HG02623 (cell line): ENCODE data around the gene PRRG2.
"Not testable (repeated sequence)": the region's sequence is repeated elsewhere in the genome, so short reads cannot be mapped to it uniquely, and the experiment has no call there.

Experiments
- ATAC-seq: cut with Tn5 transposase; IDR thresholded peaks from one replicate; pipeline ENCODE4 v1.9.1; 2021; ENCODE audit warnings: moderate library complexity; ENCODE audit not compliant: unreplicated experiment

Gene PRRG2

DNA sequence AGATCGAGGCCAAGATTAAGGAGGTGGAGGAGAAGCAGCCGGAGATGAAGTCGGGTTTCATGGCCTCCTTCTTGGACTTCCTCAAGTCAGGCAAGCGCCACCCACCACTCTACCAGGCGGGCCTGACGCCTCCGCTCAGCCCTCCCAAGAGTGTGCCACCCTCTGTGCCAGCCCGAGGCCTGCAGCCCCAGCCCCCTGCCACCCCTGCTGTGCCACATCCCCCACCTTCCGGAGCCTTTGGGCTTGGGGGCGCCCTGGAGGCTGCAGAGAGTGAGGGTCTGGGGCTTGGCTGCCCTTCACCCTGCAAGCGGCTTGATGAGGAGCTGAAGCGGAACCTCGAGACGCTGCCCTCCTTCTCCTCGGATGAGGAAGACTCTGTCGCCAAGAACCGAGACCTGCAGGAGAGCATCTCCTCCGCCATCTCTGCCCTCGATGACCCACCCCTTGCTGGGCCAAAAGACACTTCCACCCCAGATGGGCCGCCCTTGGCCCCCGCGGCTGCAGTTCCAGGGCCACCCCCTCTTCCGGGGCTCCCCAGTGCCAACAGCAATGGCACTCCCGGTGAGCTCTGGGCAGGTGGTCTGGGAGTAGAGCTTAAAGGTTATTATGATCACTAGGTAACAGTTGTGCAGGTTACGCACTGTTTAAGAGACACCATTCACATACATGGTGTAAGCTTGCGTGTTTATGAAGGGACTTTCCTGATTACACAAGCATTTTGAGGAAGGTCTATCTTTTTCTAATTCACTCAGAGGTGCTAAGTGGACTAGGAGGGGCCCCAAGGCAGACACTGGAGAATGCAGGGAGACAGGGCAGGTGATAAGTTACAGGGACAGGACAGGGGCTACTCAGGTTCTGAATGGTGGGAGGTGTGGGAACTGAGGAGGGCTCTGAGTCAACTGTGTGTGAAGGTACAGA is 18.5 kb downstream of the PRRG2 start:
- ATAC-seq: no peak

DNA sequence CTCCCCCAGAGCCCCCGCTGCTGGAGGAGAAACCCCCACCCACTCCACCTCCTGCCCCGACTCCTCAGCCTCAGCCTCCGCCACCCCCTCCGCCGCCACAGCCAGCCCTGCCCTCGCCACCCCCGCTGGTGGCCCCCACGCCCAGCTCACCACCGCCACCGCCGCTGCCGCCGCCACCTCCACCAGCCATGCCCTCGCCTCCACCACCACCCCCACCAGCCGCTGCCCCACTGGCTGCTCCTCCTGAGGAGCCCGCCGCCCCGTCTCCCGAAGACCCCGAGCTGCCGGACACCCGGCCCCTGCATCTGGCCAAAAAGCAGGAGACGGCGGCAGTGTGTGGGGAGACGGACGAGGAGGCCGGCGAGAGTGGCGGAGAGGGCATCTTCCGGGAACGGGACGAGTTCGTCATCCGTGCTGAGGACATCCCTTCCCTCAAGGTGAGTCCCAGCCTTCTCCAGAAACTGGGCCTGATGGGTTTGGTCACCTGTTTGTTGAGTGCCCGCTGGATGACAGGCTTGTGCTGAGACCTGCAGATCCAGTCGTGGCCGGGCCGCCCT is 20.4 kb downstream of the PRRG2 start:
- ATAC-seq: no peak

DNA sequence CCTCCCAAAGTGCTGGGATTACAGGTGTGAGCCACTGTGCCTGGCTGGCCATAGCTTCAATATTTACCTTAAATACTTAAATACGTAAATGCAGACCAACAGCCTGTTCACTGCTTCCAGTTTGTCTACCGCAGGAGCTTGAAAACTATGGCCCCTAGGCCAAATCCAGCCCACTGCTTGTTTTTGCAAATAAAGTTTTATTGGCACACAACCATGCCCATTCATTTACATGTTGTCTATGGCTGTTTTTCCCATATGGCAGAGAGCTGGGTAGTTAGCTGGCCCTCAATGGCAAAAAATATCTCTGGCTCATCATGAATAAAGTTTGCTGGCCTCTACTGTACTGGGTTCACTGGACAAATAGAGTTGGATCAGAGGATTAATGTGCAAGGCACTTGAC is 21.7 kb downstream of the PRRG2 start:
- ATAC-seq: no peak

DNA sequence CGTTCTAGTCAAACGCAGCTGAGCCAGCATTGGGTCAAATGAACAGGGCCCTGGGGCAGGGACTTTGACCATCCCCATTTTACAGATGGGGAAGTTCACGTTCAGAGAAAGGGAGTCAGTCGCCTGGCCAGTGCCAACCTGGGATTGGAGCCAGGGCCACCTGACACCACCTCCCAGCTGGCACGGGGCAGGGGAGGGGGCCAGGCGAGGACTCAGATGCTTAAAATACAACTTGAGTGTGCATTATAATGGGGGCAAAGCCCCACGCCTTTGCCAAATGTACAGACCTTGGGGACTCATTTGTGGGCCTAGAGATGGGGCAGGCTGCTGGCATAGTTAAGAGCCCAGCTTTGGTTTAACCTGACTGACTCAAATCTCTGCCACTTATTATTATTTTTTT is 24.5 kb downstream of the PRRG2 start:
- ATAC-seq: no peak

DNA sequence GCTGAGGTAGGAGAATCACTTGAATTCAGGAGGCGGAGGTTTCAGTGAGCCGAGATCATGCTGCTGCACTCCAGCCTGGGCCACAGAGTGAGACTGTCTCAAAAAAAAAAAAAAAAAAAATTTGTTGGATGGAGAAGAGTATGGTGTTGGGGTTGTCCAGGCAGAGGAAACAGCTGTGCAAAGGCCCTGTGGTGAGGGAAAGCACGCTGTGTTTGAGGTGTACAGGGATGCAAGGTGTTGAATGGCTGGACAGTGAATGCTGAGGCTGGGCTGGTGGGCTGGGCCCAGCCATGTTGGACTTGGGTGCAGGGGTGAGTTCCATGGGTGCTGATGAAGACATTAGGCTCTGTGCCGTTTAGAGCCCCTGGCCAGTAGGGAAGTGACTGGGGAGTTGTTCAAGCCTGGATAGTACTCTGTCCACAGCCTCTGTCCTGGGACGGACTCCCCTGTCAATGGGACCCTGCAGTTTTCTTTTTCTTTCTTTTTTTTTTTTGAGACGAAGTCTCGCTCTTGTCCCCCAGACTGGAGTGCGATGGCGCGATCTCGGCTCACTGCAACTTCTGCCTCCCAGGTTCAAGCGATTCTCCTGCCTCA is 28.5 kb downstream of the PRRG2 start:
- no peak for ATAC-seq

DNA sequence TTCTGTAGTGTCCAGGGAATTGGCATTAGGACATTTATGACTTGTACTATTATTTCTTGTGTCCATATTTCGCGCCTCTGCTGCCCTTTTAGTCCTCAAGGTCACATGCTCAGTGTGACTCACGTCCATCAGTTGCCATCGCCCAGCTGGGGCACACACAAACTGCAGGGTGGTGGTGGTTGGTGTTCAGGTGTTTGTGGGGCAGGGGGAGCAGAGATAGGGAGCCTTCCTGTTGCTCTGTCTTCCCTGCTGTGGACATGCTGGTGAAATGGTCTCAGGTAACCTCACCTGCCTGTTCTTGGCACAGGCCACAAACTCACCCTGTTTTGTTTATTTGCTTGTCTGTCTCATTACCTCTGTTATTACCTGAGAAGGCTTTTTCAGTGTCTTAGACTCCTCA is 32.3 kb downstream of the PRRG2 start:
- no peak for ATAC-seq

DNA sequence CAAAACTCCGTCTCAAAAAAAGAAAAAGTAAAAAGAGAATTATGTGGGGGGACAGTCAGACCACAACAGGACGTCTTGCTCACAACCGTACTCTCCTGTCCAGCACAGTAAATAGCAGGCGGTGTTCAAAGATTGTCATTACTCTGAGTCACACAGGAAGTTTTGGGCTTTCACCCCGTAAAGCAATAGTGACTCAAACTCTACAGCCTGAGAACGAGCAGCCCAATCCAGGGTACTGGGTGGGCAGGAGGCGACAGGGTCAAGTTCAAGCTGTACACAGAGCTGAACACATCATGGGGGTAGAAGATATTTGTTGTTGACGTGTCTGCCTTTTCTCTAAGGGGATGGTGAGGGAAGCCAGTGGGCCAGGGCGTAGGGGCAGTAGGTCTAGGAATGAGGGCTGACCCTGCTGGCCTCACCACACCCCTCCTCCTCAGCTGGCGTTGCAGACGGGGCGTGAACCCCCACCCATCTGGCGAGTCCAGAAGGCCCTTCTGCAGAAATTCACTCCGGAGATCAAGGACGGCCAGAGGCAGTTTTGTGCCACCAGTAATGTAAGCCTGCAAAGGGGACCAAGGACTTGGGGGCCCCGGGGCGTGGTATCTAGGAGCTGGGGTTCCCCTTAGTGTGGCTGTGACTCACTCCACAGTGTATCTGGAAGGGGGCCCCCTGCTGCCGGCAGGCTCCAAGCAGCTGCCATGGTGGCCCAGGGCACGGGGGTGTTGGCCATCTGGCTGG is 33.1 kb downstream of the PRRG2 start:
- ATAC-seq: no peak

DNA sequence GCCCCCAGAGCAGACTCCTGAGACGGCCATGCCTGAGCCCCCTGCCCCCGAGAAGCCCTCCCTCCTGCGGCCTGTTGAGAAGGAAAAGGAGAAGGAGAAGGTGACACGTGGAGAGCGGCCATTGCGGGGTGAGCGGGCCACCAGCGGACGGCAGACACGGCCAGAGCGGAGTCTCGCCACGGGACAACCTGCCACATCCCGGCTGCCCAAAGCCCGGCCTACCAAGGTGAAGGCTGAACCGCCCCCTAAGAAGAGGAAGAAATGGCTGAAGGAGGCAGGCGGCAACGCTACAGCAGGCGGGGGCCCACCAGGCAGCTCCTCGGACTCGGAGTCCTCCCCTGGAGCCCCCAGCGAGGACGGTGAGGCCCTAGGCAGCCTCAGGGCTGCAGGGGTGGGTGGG is 34.7 kb downstream of the PRRG2 start:
- no peak for ATAC-seq

DNA sequence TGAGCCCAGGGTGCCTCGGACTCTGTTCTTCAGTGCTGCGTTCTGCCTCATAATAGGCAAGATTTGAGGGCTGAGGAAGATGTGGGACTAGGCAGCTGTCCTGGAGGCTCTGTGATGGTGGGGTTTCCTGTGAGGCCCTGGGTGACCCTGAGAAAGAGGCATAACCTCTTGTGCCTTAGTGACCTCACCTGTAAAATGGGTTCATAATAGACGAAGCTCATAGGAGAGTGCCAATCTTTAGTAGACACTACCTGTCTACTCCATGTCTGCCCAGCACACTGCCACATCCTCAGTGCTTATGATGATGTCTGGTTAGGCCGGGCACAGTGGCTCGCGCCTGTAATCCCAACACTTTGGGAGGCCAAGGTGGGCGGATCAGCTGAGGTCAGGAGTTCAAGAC is 35.4 kb downstream of the PRRG2 start:
- ATAC-seq: no peak

DNA sequence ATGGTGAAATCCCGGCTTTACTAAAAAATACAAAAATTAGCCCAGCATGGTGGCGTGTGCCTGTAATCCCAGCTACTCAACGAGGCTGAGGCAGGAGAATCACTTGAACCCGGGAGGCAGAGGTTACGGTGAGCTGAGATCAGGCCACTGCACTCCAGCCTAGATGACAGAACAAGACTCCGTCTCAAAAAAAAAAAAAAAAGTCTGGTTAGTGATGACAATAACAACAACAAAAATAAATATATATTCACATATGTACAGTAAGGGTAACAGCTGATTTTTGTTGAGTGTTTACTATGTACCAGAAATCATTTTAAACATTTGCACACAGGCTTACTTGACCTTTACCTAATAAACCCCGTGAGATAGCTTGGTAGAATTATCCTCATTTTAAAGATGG is 35.8 kb downstream of the PRRG2 start:
- ATAC-seq: no peak

DNA sequence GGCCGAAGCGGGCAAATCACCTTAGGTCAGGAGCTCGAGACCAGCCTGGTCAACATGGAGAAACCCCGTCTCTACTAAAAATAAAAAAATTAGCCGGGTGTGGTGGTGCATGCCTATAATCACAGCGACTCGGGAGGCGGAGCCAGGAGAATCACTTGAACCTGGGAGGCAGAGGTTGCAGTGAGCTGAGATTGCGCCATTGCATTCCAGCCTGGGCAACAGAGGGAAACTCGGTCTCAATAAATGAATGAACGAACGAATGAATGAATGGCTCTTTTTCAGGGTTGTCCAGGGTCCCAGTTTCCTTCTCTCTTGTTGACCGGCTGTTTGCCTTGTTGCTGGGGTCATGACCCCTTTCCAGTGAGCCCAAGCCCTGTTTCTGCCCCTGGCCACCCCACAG is 36.7 kb downstream of the PRRG2 start:
- not testable (repeated sequence) for ATAC-seq

DNA sequence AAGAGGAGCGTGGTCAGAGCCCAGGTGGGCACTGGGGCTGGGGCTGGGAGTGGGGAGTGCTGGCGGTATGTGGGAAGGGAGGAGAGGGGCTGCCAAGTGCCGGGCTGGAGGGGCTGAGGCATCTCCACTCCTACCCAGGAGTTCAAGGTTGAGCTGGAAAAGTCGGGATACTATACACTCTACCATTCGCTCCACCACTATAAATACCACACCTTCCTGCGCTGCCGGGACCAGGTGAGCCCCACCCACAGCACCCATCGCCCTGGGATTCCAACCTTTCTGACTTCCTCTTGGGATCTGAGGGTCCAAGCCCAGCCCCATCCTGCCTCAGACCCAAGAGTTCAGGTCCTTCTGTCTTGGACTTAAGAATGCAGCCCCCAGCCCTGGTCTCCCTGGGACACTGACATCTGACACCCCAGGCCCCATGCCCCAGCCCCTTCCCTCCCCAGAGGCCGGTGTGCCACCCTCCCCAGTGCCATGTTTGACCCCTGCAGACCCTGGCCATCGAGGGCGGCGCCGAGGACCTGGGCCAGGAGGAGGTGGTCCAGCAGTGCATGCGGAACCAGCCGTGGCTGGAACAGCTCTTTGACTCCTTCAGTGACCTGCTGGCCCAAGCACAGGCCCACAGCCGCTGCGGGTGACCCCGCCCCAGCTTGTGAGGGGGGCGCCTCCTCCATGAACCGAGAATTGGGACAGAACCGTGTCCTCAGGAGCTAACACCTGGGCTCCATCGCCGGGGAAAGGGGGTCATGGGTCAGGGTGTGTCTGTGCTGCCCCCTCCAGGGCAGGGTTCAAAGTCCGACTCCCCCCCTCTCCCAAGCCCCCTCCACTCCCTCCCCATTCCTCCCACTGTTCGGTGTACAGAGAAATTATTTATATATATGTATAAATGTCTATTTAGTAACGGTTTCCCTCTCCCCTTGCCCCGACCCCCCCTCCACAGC is 44.1 kb downstream of the PRRG2 start:
- ATAC-seq: no peak

DNA sequence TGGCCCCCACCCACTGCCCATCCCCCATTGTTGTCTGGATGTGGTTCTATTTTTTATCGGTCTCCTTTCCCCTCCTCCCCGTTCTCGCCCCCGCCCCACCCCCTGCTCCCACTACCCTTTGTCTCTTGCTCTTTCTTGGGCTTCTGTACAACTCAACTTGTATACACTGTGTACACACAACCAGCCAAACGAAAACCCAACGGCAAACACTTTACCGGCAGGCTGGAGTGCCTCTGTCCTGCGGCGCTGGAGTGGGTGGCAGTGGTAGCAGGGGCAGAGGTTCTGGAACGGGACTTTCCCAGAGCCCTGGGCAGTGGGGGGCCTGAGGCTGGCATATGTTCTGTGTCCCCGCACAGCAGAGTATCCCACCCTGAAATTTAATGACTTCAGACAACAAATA is 45.1 kb downstream of the PRRG2 start:
- no peak for ATAC-seq

DNA sequence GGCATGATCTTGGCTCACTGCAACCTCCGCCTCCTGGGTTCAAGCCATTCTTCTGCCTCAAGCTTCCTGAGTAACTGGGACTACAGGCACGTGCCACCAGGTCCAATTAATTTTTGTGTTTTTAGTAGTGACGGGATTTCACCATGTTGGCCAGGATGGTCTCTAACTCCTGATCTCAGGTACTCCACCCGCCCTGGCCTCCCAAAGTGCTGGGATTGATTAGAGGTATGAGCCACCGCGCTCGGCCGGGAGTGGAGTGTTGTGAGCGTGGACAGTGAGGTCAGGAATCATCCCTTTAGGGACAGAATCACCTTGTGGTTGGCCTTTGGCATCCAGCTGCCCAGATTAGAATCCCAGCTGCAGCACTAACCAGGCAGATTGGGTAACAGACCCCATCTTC is 48.5 kb downstream of the PRRG2 start:
- ATAC-seq: no peak

DNA sequence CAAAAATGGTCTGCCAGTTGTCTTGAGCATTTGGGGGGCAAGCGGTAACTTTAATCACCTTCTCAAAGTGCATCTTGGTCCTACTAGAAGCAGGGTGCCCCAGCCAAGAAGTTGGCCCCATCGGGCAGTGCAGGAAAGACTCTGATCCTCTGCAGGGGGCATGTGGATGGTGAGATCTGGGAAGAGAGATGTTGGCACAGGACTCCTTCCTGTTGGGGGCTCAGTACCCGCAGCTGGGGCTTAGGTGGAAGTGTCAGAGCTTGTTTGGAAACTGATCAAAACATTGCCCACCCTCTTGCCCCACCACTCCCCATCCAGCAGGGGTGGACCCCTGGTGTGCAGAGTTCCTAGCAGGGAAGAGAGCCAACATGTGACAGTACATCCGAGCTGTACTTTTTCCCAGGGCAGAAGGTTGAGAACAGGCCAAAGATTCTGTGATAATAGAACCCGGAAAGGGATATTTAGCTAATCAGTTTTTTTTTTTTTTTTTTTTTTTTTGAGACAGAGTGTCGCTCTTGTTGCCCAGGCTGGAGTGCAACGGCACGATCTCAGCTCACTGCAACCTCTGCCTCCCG is 50.0 kb downstream of the PRRG2 start:
- no peak for ATAC-seq

DNA sequence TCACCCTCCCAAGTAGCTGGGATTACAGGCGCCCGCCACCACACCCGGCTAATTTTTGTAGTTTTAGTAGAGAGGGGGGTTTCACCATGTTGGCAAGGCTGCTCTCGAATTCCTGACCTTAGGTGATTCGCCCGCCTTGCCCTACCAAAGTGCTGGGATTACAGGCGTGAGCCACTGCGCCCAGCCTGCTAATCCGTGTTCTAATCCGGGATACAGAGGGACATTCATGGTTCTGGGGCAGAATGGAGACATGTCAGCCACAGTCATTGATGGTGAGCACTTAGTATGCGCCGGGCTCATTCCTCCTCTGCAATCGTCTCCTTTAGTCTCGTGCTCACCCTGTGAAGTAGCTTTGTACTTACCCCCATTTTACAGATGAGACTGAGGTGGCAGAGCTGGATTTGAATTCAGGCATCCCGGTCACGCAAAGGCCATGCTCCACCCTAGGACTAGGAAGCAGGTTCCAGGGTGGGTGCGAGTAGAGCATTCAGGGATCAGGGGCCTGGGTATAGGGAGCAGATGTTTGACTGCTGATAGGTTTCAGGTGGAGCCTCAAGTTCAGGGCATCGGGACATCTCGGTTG is 50.6 kb downstream of the PRRG2 start:
- no peak for ATAC-seq

DNA sequence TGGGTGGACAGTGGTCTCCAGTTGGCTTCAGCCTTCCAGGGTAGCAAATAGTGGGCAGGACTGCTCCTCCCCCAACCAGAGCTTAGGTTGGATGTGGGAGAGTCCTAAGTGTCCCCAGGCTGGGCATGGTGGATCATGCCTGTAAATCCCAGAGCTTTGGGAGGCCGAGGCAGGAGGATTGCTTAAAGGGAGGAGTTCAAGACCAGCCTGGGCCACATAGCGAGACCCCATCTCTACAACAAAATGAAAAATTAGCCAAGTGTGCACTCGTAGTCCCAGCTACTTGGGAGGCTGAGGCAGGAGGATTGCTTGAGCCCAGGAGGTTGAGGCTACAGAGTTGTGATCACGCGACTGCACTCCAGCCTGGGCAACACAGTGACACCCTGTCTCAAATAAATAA is 51.5 kb downstream of the PRRG2 start:
- no peak for ATAC-seq

DNA sequence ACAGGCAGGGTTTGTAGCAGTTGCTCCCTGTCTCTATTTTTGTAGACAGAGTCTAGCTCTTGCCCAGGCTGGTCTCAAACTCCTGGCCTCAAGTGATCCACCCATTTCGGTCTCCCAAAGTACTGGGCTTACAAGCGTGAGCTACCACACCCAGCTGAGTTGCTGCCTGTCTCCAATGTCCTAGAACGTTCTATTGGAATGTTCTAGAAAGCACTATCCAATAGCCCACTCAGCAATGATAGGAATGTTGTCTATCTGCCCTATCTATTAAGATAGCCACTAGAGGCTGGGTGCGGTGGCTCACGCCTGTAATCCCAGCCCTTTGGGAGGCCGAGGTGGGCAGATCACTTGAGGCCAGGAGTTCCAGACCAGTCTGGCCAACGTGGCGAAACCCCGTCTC is 52.2 kb downstream of the PRRG2 start:
- not testable (repeated sequence) for ATAC-seq

DNA sequence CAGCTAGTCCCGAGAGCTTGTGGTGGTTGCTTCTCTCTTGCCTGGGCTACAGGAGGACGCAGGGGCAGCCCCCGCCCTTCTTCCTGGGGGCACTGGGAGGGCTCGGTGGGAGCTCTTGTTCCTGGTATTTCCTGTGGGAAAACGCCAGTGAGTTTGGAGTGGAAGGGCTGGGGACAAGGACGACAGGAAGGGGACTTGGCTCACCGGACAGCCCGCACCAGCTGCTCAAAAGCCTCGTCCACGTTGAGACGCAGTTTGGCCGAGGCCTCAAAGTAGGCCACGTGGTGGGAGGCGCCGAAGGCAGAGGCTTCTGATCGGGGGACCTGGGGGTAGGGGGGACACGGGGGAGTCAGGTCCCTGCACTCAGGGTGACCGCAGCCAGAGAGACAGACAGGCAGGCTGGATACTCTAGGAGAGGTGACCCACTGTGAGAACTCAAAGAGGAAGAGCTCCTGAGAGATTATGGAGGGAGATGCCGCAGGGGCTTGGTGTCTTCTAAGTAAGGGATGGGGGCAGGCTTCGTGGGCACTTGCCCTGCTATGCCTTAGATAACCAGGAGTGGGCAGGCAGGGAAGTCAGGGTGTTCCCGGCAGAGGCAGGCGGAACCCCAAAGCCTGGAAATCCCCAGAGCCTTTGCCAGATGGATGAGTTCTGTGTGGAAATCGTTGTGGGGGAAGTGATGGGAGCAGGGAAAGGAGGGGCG is 54.6 kb downstream of the PRRG2 start:
- ATAC-seq: no peak
